Inflammatory macrophage (primary cell): ENCODE results near the gene INTS7.

Source experiments
- DNase-seq, 2 donors: peaks; one replicate each; pipeline ENCODE4 v3.0.0-alpha.2; 2020 to 2022
- total RNA-seq, 18 experiments: gene quantifications; one replicate each; lab custom pipeline; 2026; ENCODE audit warnings: mixed read lengths in 6 of 18, inconsistent platforms in 2 of 18; lab: John Stamatoyannopoulos, UW

The INTS7 gene
- total RNA-seq = 9.9 to 35.6 (median 26.4) reads per million in 18 experiments

GRCh38 chr1:212035123-212035834, at the start of gene INTS7, which contains the start of gene DTL:
INTS7 (minus strand) TSS chr1:212035557; CDS start chr1:212035437, 120 bp downstream.
DTL (plus strand) TSS chr1:212035748; CDS start chr1:212035891, 143 bp downstream.
- peak; percentile 99 for DNase-seq

- no peak for DNase-seq
These were observed 47.5 kb upstream of the INTS7 start for GRCh38 chr1:212082765-212083406.

GRCh38 chr1:212078826-212079225, 43.5 kb upstream of the INTS7 start:
- no peak for DNase-seq

- peak; percentile 7 to 11 for DNase-seq
These were observed 41.7 kb upstream of the INTS7 start for GRCh38 chr1:212077028-212077427.

- no peak for DNase-seq
These were observed 39.5 kb upstream of the INTS7 start for GRCh38 chr1:212074856-212075255.

GRCh38 chr1:212074313-212074712, 39.0 kb upstream of the INTS7 start:
- no peak for DNase-seq

- peak in 1 of 2 donors; percentile 9 for DNase-seq
These were observed 38.1 kb upstream of the INTS7 start for GRCh38 chr1:212073490-212073889.

- DNase-seq = no peak
These were observed 36.7 kb upstream of the INTS7 start for GRCh38 chr1:212072047-212072446.

GRCh38 chr1:212070720-212071302, 35.5 kb upstream of the INTS7 start:
- peak; percentile 27 to 55 for DNase-seq

- no peak for DNase-seq
These were observed 32.4 kb upstream of the INTS7 start for GRCh38 chr1:212067787-212068186.

GRCh38 chr1:212062832-212063438, 27.6 kb upstream of the INTS7 start:
- peak; percentile 47 to 51 for DNase-seq

GRCh38 chr1:212060632-212061472, 25.5 kb upstream of the INTS7 start:
- no peak for DNase-seq

- DNase-seq = no peak
These were observed 20.0 kb upstream of the INTS7 start for GRCh38 chr1:212055333-212055732.

GRCh38 chr1:212053993-212054392, 18.6 kb upstream of the INTS7 start:
- DNase-seq = no peak

- DNase-seq = no peak
These were observed 10.6 kb upstream of the INTS7 start for GRCh38 chr1:212045981-212046380.

- no peak for DNase-seq
These were observed 9.5 kb upstream of the INTS7 start for GRCh38 chr1:212044851-212045250.

GRCh38 chr1:212042436-212042835, 7.1 kb upstream of the INTS7 start:
- no peak for DNase-seq

GRCh38 chr1:212040629-212041412, 5.5 kb upstream of the INTS7 start:
- no peak for DNase-seq

- DNase-seq = no peak
These were observed 4.3 kb upstream of the INTS7 start for GRCh38 chr1:212039622-212040021.

- DNase-seq = no peak
These were observed 2.5 kb upstream of the INTS7 start for GRCh38 chr1:212037900-212038299.

- no peak for DNase-seq
These were observed 663 bp upstream of the INTS7 start for GRCh38 chr1:212035835-212036605.
